Nephron progenitor cell (in vitro differentiated cells): Measurements from ENCODE around the gene PCNT.

Experiments
- DNase-seq: peaks from one replicate; pipeline ENCODE4 v3.0.0; 2021
- H3K27ac Mint-ChIP-seq: 2 replicates; pipeline ENCODE4 v1.8.0; 2021; ENCODE audit warnings: mild to moderate bottlenecking, moderate library complexity, mixed read lengths
- H3K27me3 Mint-ChIP-seq: 2 replicates; pipeline ENCODE4 v1.8.0; 2021; ENCODE audit warnings: mild to moderate bottlenecking, low read depth, mixed read lengths; ENCODE audit not compliant: poor library complexity
- H3K36me3 Mint-ChIP-seq: 2 replicates; pipeline ENCODE4 v1.8.0; 2021; ENCODE audit warnings: low read depth, mixed read lengths
- H3K4me1 Mint-ChIP-seq: 2 replicates; pipeline ENCODE4 v1.8.0; 2021; ENCODE audit warnings: mixed read lengths
- H3K4me3 Mint-ChIP-seq: 2 replicates; pipeline ENCODE4 v1.8.0; 2021; ENCODE audit warnings: mild to moderate bottlenecking, moderate library complexity, mixed read lengths
- H3K9me3 Mint-ChIP-seq: 2 replicates; pipeline ENCODE4 v1.8.0; 2021; ENCODE audit warnings: mild to moderate bottlenecking, moderate library complexity, mixed read lengths
- TF ChIP-seq, protein P1 (sequence below): fragments of 200-600 bp; sonication (generic); IDR thresholded peaks from 2 replicates; pipeline ENCODE4 v1.5.0; 2021; ENCODE audit warnings: antibody characterized with exemption

The PCNT gene

DNA sequence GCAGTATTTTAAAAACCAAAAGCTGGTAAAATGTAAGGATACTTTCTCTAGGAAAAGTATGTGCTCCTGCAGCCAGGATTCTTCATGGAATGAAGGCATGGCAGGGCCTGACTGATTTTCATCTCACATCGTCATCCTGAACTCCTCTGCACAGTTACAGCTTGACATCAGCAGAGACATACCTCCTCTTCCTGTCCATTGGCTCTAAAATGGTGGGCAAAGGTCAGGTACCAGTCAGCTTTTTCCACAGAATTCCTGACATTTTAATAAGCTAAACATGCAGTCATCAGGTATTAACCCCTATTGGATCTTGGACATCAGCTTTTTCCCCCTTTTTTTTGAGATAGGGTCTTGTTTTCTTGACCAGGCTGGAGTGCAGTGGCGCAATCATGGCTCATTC is 5.8 kb downstream of the PCNT start:
- DNase-seq, result no peak
- no peaks in the 10 kb centered on the region for H3K27me3 Mint-ChIP-seq
- peaks cover 52% of the 10 kb centered on the region for H3K36me3 Mint-ChIP-seq
- TF ChIP-seq, protein P1, sequence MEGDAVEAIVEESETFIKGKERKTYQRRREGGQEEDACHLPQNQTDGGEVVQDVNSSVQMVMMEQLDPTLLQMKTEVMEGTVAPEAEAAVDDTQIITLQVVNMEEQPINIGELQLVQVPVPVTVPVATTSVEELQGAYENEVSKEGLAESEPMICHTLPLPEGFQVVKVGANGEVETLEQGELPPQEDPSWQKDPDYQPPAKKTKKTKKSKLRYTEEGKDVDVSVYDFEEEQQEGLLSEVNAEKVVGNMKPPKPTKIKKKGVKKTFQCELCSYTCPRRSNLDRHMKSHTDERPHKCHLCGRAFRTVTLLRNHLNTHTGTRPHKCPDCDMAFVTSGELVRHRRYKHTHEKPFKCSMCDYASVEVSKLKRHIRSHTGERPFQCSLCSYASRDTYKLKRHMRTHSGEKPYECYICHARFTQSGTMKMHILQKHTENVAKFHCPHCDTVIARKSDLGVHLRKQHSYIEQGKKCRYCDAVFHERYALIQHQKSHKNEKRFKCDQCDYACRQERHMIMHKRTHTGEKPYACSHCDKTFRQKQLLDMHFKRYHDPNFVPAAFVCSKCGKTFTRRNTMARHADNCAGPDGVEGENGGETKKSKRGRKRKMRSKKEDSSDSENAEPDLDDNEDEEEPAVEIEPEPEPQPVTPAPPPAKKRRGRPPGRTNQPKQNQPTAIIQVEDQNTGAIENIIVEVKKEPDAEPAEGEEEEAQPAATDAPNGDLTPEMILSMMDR, result no peak
- no peak overlapping the region for H3K4me3 Mint-ChIP-seq
- peaks cover 23% of the 10 kb centered on the region for H3K4me1 Mint-ChIP-seq
- no peaks in the 10 kb centered on the region for H3K9me3 Mint-ChIP-seq
- H3K27ac Mint-ChIP-seq, result no peak overlapping the region

DNA sequence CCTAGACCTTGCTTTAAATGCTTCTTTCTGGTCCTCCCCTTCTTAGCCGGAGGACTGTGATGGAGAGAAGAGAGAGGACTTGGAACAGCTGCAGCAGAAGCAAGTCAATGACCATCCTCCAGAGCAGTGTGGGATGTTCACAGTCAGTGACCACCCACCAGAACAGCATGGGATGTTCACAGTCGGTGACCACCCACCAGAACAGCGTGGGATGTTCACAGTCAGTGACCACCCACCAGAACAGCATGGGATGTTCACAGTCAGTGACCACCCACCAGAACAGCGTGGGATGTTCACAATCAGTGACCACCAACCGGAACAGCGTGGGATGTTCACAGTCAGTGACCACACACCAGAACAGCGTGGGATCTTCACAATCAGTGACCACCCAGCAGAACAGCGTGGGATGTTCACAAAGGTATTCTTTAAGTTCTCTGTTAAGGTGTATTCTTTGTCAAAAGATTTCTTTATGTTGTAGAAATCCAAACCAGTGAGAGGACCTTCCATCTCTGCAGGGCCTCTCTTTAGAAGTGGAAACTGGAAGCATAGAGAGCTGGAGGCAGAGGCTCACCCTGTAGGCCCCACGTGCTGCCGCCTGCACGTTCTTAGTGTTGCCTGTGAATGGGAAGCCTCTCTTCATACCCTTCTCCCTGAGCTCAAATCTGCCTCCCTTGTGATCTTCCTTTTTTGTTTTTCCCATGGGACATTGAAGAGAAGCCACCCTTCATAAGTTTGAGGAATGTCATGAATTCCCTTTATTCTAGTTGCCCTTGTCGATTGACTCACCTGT is 10.6 kb downstream of the PCNT start:
- H3K27me3 Mint-ChIP-seq, result no peaks in the 10 kb centered on the region
- H3K4me1 Mint-ChIP-seq, result peaks cover 4% of the 10 kb centered on the region
- peak overlapping the region; percentile 5 for H3K27ac Mint-ChIP-seq
- TF ChIP-seq, protein P1, result no peak
- H3K4me3 Mint-ChIP-seq, result no peak overlapping the region
- H3K36me3 Mint-ChIP-seq, result peaks cover 63% of the 10 kb centered on the region
- H3K9me3 Mint-ChIP-seq, result no peaks in the 10 kb centered on the region
- DNase-seq, result no peak

DNA sequence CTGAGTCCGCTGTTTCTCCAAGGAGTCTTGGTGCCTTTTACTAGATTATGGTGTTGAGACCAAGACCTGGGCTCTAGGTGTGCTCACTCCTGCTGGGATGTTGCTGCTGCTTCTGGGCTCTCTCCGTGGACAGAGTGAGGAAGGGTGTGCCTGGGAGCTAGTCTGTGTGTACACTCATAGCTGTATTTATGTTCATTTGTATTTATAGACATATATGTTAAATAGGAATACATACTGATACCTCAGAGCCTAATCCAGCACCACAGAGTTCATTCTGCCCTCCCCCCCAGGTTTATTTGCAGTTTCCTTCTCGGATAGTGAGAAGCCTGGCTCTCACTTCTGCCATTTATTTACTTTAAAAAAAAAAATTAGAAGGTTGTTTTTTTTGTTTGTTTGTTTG is 12.6 kb downstream of the PCNT start:
- peak overlapping the region; percentile 32 for H3K27ac Mint-ChIP-seq
- TF ChIP-seq, protein P1, result no peak
- H3K9me3 Mint-ChIP-seq, result peaks cover 6% of the 10 kb centered on the region
- no peak overlapping the region for H3K4me3 Mint-ChIP-seq
- H3K4me1 Mint-ChIP-seq, result no peaks in the 10 kb centered on the region
- H3K36me3 Mint-ChIP-seq, result peaks cover 71% of the 10 kb centered on the region
- no peak for DNase-seq
- no peaks in the 10 kb centered on the region for H3K27me3 Mint-ChIP-seq

DNA sequence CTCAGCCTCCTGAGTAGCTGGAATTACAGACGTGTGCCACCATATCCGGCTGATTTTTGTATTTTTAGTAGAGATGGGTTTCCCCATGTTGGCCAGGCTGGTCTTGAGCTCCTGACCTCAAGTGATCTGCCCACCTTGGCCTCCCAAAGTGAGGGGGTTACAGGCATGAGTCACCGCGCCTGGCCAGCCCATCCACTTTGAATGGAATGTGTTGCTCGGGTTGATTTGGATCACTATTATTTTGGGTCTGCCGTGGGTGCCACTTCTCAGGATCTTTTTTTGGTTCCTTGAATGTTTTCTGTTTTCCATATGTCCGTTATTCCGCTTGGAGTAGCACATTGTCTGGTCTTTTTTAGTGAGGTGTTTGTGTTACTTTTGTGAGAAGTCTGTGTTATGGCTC is 17.0 kb downstream of the PCNT start:
- Mint-ChIP-seq H3K4me1 (no peaks in the 10 kb centered on the region), H3K27ac (no peak overlapping the region), H3K4me3 (no peak overlapping the region), H3K36me3 (peaks cover 82% of the 10 kb centered on the region), H3K9me3 (peaks cover 6% of the 10 kb centered on the region), H3K27me3 (no peaks in the 10 kb centered on the region)
- TF ChIP-seq, protein P1, result no peak
- no peak for DNase-seq

DNA sequence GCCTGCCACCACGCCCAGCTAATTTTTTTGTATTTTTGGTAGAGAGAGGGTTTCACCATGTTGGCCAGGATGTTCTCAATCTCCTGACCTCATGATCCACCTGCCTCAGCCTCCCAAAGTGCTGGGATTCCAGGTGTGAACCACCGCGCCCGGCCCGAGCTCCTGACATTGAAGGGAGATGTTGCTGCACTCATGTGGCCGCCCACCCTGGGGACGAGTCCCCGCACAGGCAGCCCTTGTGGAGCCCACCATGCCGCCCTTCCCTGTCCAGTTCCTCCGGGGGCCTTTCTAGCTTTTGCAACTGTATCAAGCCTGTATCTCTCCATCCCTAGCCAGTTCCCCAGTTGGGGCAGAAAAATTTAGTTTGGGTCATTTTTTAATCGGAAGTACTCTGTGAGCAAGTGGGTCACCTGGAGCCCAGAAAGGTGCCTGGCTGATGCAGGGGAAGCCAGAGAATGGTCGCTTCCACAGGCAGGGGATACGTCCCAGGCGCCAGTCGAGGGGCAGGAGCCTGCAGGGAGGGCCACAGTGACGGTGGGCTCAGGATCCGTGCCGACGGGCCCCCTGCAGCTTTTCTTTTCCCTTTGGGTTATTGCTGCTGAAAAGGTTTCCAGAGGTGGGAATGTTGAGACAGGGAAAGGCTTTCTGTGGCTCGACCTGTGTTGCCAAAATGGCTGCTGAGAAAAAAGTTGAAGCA is 20.4 kb downstream of the PCNT start:
- H3K4me3 Mint-ChIP-seq, result no peak overlapping the region
- no peak overlapping the region for H3K27ac Mint-ChIP-seq
- no peak for DNase-seq
- peaks cover 59% of the 10 kb centered on the region for H3K36me3 Mint-ChIP-seq
- H3K4me1 Mint-ChIP-seq, result no peaks in the 10 kb centered on the region
- TF ChIP-seq, protein P1, result no peak
- peaks cover 6% of the 10 kb centered on the region for H3K9me3 Mint-ChIP-seq
- H3K27me3 Mint-ChIP-seq, result no peaks in the 10 kb centered on the region
